NCI-H2171 treated with DMSO at 0.1 percent for 48 hours (cell line): ENCODE measurements around the gene USH1C.

Experiments
- DNase-seq: peaks from one replicate; lab custom pipeline; 2025; lab: John Stamatoyannopoulos, UW

USH1C gene

GRCh38 chr11:17544181-17544622, at the start of gene USH1C:
USH1C (minus strand) TSS chr11:17544416; CDS start chr11:17544307, 109 bp downstream.
- DNase-seq: no peak

- DNase-seq: no peak
Measured at GRCh38 chr11:17593466-17594245, 49.4 kb upstream of the USH1C start.

- no peak for DNase-seq
Measured at GRCh38 chr11:17591293-17591692, 47.1 kb upstream of the USH1C start.

- no peak for DNase-seq
Measured at GRCh38 chr11:17590463-17590862, 46.2 kb upstream of the USH1C start.

- no peak for DNase-seq
Measured at GRCh38 chr11:17588721-17589120, 44.5 kb upstream of the USH1C start.

GRCh38 chr11:17588166-17588565, 44.0 kb upstream of the USH1C start:
- no peak for DNase-seq

GRCh38 chr11:17585911-17586695, 41.9 kb upstream of the USH1C start:
- no peak for DNase-seq

- no peak for DNase-seq
Measured at GRCh38 chr11:17581732-17582053, 37.5 kb upstream of the USH1C start.

- no peak for DNase-seq
Measured at GRCh38 chr11:17581036-17581731, 37.0 kb upstream of the USH1C start.

- DNase-seq: no peak
Measured at GRCh38 chr11:17580271-17580670, 36.1 kb upstream of the USH1C start.

GRCh38 chr11:17579451-17579850, 35.2 kb upstream of the USH1C start:
- no peak for DNase-seq

- DNase-seq: no peak
Measured at GRCh38 chr11:17578958-17579357, 34.7 kb upstream of the USH1C start.

GRCh38 chr11:17578296-17578695, 34.1 kb upstream of the USH1C start:
- no peak for DNase-seq

- no peak for DNase-seq
Measured at GRCh38 chr11:17575431-17576425, 31.5 kb upstream of the USH1C start.

- no peak for DNase-seq
Measured at GRCh38 chr11:17574141-17575091, 30.2 kb upstream of the USH1C start.

GRCh38 chr11:17573526-17573925, 29.3 kb upstream of the USH1C start:
- DNase-seq: no peak

- no peak for DNase-seq
Measured at GRCh38 chr11:17572791-17573460, 28.7 kb upstream of the USH1C start.

- DNase-seq: no peak
Measured at GRCh38 chr11:17572359-17572690, 28.1 kb upstream of the USH1C start.

- DNase-seq: no peak
Measured at GRCh38 chr11:17571431-17572358, 27.5 kb upstream of the USH1C start.
